SH-SY5Y (cell line): ENCODE measurements around the gene TMEM86B.

Experiments
- GATA2 ChIP-seq: IDR thresholded peaks from 2 replicates; pipeline ENCODE4 v1.6.1; 2011; ENCODE audit warnings: mild to moderate bottlenecking, low read depth, low read length
- GATA3 ChIP-seq: IDR thresholded peaks from 2 replicates; pipeline ENCODE4 v1.6.1; 2011; ENCODE audit warnings: low read depth, mild to moderate bottlenecking, low read length, moderate library complexity

The TMEM86B gene

GRCh38 chr19:55251341-55252081, 22.9 kb upstream of the TMEM86B start:
- TF ChIP-seq GATA3 (no peak), GATA2 (no peak)

GRCh38 chr19:55250262-55251036, 21.9 kb upstream of the TMEM86B start:
- no peak for TF ChIP-seq GATA3
- no peak for TF ChIP-seq GATA2

GRCh38 chr19:55249841-55250240, 21.3 kb upstream of the TMEM86B start:
- TF ChIP-seq GATA2 (no peak), GATA3 (no peak)

GRCh38 chr19:55248704-55249103, 20.1 kb upstream of the TMEM86B start:
- no peak for TF ChIP-seq GATA3
- TF ChIP-seq GATA2 = no peak

GRCh38 chr19:55248166-55248675, 19.7 kb upstream of the TMEM86B start:
- TF ChIP-seq GATA3 (no peak), GATA2 (no peak)

- TF ChIP-seq GATA3 (no peak), GATA2 (no peak)
Observed at GRCh38 chr19:55247621-55248099, 19.1 kb upstream of the TMEM86B start.

- TF ChIP-seq GATA2 (no peak), GATA3 (no peak)
Observed at GRCh38 chr19:55246462-55247451, 18.2 kb upstream of the TMEM86B start.

GRCh38 chr19:55245236-55245904, 16.8 kb upstream of the TMEM86B start:
- TF ChIP-seq GATA2 (no peak), GATA3 (no peak)

GRCh38 chr19:55244004-55244680, 15.6 kb upstream of the TMEM86B start:
- TF ChIP-seq GATA2 (no peak), GATA3 (no peak)

- TF ChIP-seq GATA2 (no peak), GATA3 (no peak)
Observed at GRCh38 chr19:55242517-55242916, 14.0 kb upstream of the TMEM86B start.

- no peak for TF ChIP-seq GATA2
- no peak for TF ChIP-seq GATA3
Observed at GRCh38 chr19:55241935-55242464, 13.4 kb upstream of the TMEM86B start.
